ENCODE results near the gene PHETA1.

Gene PHETA1

DNA sequence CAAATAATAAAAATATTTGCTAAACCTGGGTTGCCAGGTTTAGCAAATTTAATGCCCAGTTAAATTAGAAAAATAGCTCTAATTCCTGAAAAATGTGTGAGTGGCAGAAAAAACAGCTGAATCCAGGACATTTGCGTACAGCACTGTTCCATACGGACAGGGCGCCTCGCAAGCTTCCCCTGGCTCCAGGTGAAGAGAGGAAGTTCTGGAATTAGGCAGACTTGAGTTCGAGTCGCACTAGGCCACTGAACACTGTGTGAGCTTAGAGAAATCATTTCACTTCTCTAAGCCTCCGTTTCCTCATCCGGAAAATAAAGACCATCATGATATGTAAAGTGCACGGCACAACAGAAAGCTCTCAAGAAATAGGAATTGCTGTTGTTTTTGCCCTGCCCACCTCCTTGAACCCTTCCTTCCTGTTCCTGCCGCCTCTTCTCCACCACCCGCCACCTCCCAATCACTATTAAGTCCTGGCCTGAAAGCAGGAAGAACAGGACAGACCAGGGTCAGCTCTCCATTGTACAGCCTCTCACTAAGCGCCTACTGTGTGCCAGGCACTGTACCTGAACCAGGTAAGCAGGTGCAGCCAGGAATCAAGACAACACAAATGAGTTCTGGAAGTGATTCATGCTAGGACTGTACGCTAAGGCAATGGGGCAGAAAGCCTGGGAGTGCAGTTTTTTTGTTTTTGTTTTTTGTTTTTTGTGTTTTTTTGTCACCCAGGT is 763 bp upstream of the PHETA1 start:
- no peak for DNase-seq (ENCODE audit: low read depth in 2 of 2)

DNA sequence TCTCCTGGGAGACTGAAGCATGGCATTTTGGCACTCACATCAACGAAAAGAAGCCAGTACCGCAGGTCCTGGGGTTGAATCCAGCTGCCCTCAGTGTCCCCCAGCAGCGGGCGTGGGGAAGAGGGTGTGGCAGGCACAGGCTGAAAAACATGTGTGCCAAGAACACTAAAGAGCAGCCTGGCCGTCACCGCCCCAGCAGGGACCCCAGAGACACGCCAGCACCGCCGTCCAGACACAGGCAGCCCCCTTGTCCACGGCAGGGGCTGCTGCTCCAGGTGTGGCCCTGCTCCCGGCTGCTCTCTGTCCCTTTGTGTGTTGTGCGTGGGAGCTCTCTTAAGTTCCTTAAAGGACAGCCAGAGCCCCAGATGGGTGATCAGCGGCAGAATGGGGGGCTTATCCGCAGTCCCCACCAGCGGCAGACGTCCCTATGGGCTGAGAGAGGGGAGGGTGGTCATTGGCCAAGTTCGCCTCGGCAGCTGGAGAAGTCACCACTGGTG is 556 bp downstream of the PHETA1 start:
- DNase-seq (ENCODE audit: low read depth in 2 of 2), result no peak

DNA sequence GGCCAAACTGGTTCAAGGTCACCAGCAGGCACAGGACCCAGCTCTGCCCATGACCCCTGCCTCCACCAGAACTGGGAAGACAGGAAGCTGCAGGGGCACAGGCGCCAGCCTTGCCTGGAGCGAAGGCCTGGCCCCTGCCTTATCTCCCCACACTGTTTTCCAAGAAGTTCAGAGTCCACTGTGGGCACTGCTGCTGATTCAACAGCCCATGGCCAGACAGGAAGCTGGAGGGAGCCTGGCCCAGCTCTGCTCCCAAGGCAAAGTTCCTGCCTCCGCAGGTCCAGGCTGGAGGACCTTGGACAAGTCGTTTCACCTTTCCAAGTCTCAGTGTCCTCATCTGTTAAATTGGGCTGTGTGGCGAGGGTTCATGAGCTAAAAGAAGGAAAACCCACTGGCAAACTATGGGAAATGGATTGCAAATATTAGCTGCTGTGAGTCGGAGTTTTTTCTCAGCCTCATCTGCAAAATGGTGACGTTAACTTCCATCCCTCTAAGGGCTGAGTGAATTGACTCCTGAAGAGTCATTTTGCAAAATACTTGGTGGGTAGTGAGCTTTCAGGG is 1.2 kb downstream of the PHETA1 start:
- no peak for DNase-seq (ENCODE audit: low read depth in 2 of 2)

DNA sequence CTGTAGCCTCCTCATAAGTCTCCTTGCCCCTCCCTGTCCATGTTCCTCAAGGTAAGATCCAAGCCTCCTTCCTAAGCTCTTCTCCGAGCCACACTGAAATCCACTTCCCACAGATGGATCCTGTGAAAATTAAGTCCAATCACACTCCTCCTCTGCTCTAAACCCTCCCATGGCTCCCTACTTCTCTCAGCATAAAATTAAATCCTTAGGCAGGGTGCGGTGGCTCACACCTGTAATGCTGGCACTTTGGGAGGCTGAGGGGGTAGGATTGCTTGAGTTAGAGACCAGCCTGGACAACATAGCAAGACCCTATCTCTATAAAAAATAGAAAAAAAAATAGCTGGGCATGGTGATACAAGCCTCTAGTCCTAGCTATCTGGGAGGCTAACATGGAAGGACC is 2.3 kb downstream of the PHETA1 start:
- DNase-seq (ENCODE audit: low read depth in 2 of 2), result no peak

DNA sequence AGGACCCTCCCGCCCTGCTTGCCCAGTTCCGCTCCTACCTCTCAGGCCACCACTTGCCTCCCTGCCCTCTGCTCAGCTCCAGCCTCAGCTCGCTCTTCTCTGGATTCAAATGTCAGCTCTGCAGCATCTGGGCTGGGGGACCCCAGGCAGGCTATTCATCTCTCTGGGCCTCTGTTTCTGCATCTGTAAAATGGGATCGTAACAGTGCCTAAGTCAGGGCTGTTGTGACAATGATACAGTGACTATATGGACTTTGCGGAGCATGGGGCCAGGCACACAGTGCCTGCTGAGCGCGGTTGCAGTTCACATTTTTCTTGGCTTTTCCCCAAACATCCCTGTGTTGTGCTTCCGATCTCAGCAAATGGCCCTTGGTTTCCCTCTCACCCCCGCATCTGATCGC is 2.8 kb downstream of the PHETA1 start:
- DNase-seq (ENCODE audit: low read depth in 2 of 2), result no peak

DNA sequence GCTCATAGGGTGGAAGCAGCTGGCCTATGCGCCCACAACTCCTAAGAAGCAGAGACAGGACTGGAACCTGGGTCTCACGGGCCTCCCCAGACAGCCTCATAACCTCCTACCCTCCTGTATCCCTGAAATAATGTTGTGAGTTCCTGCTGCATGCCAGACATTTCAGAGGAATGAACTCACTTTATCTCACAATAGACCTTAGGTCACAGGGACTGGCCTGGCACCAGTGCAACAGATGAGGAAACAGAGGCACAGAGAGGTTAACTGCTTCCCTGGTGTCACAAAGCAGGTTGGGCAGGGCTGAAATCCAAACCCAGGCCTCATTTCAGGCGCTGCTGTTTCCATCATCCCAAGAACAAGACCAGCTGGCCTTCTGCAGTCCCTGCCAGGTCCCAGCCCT is 5.3 kb downstream of the PHETA1 start:
- no peak for DNase-seq (ENCODE audit: low read depth in 2 of 2)

DNA sequence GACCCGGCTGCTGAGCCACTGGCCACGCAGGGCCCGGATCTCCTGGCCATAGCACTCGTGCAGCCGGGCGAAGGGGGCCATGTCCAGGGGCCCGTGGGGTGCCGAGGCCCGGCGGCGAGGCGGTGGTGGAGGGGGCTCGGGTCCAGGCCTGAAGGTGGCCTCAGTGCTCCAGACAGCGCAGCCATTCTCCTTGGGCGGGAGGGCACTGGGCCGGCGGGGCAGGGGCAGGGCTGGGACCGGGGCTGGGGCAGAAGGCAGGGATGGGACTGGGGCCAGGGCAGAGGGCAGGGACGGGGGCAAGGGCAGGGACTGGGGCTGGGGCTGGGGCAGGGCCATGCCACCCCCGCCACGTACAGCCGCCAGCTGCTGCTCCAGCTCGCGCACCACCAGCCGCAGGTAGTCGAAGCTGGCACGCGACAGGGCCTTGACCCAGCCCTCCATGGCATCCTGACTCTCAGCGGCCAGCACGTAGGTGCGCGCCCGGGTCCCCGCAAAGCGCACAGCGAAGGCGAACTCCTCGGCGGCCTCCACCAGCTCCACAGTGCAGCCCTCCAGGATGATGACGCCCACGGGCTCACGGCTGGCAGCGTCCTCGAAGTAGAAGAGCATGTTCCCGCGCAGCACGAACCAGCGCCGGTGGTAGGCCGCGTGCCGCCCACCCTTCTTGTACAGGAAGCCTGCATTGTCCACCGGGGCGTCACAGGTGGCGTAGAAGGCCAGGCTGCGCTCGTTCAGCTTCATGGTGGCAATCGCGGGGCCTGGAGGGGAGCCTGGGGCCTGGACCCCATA is 6.0 kb downstream of the PHETA1 start:
- no peak for DNase-seq (ENCODE audit: low read depth in 2 of 2)

DNA sequence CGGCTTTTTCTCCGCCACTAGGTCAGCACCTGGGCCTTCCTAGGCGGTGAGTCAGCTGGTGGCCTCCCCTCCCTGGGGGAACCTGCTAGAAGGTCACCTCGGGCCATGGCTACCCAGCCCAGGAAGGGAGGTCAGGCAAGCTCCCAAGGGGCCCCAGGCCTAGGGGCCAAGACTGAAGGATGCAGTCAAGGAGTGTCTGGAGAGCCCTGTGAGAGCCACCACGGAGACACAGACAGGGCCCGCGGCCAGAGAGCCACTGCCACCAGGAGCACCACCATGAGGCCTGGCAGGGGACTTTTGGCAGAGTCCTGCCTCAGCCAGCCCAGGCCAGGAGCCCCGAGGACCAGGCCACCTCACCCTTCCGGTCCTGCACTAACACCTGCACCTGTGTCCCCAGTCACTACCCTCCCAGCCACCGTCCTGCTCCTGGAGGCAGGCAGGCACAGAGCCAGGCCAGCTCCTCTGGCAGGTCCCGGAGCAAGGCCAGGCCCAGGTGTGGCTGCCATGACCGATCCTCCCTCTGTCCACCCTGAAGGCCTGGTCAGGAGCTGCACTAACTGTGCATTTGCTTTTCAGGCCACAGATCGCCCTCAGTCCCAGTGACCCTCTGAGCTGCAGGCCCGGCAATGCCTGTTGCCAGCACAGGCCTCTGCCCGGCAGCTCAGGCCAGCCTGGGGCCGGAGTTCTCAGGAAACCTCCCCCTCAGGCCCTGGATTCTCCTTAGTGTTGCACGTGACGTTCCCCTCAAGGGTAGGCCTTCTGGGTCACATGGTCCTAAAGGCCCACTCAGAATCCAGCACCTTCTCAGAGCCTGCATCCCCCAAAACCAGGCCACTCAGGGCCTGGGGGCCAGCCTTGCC is 6.9 kb downstream of the PHETA1 start:
- no peak for DNase-seq (ENCODE audit: low read depth in 2 of 2)

DNA sequence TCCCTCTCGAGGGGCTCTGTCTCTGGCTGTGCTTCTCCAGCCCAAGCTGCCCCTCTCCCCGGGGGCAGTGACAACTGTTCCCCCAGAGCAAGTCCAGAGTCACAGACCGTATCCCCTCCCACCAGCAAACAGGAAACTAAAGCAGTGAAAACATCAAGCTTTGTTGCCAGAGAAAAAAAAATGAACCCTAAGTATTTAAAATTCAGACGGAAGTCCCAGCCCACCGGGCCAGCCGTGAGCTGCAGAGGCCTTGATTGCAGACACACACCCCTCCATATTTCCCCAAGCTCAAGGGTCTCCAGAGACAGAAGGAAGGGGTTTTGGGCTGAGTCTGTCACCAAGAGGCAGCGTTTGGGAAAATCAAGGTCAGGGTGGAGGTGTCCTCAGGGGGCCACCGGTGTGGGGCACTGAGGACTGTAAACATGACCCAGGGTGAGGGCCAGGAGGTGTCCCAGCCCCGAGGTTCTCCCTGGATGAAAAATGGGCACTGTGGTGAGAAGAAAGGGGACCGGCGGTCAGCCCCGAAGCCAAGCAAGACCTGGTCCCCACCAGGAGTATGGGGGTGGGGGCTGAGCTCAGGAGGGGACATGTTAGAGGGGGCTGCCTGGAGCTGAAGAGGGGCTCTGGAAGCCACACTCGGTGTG is 7.7 kb downstream of the PHETA1 start:
- DNase-seq (ENCODE audit: low read depth in 2 of 2), result no peak

DNA sequence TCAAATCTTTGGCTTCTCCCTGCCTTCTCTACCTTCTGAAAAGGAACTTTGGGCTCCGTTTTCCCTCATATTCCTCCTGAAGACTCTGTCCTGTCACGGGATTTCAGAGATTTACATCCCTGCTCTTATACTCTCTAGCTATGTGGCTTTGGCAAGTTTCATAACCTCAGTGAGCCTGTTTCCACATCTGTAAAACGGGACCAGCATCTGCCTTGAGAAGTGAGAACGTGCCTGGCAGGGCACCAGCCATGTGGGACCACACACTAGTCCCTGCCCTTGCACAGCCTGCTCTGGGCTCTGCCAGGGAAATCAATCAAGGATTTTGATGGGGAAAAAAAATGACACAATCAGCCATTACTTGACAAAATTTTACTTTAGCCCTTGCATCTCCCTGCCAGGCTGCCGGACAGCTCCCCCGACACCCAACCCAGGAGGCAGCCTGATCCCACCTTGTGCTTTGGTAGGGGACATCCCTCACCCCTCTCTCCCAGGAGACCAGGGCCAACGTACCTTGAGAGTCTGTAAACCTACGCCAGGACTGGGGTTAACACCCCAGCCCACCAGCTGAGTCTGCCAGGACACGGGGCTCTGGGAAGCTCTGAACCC is 8.5 kb downstream of the PHETA1 start:
- no peak for DNase-seq (ENCODE audit: low read depth in 2 of 2)

DNA sequence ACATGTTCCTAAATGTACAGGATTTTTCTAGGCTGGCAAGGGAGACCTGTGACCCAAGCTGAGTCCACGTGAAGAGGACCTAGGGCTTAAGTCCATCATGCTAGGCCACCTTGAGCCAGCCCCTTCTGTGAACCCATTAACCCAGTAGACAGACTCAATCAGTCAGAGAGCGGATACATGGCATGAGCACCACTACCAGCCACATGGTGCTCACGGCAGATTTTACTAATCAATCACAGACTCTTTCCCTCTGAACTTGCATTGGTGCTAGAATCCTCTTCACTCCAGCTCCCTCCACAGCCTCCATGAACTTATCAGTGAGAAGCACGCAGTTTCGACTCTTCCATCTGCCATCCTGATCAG is 9.0 kb downstream of the PHETA1 start:
- no peak for DNase-seq (ENCODE audit: low read depth in 2 of 2)

DNA sequence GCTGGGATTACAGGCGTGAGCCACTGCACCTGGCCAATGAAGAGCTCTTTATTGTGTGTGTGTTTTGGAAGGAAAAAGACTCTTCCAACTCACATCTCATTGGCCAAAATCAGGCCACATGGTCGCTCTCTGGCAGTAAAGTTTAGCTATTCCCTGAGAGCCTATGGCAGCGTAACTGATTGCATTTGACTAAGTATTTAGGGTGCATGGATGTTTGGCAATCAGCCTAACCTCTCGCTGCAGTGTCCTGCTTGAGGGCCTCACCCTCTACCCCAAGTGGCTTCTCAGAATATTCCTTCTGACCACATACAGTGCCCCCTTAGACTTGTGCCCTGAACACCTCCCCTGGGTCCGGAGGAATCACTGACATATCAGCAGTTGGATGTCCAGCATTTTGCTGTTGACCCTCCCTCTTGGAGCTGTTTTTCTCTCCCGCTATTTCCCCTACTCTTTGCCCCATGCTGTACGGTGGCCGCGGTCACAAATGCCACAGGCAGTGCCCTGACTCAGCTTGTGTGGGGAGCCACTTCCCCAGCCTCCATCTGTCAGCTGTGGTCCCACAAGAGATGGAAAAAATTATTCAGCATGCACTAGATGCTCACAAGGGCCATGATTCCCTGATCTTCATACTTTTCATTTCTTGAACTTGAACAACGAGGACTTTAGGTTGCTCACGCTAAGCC is 9.5 kb downstream of the PHETA1 start:
- DNase-seq (ENCODE audit: low read depth in 2 of 2), result no peak

DNA sequence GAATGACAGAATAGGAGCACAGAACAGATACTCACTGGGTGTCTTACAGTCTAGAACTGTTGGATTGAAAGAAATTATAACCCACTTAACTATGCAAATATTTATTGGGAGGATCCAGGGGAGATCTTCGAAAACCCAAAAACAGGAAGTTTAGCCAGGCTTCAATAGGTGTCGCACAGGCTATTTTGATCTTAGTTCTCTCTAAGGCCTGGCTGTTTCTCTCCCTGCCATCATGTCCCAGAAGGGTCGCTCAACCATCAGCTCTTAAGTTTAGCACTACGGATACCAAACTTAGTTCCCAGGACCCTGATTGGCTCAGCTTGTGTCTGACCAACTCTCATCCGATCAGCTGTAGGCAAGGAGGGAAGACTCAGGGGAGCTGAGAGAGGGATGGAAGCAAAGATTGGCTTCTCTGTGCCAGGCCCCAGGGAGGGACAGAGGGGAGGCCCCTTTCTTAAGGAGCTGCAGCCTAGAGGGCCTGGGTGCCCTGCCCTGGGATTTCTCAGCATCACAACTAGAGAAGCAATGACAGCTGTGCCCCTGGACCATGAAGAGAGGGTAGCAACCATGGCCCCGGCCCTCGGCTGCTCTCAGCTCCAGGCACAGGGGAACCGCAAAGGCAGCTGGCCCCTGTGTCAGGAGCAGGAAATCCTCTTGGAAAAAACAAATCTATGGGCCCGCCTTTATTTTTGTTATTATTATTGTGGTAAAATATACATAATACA is 13.5 kb downstream of the PHETA1 start:
- DNase-seq (ENCODE audit: low read depth in 2 of 2), result no peak

DNA sequence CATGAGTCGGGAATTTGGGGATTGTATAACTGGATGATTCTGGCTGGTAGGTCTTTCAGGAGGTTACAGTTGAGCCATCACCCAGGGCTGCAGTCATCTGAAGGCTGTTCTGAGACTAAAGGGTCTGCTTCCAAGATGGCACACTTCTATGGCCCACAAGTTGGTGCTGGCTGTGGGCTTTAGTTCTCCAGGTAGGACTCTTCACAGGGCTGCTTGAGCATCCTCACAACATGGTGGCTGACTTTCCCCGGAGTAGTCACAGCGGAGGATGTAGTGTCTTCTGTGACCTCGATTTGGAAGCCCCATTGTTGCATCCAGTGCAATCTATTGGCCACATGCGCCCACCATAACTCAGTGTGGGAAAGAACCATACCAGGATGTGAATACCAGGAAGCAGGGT is 14.4 kb downstream of the PHETA1 start:
- DNase-seq (ENCODE audit: low read depth in 2 of 2), result no peak

DNA sequence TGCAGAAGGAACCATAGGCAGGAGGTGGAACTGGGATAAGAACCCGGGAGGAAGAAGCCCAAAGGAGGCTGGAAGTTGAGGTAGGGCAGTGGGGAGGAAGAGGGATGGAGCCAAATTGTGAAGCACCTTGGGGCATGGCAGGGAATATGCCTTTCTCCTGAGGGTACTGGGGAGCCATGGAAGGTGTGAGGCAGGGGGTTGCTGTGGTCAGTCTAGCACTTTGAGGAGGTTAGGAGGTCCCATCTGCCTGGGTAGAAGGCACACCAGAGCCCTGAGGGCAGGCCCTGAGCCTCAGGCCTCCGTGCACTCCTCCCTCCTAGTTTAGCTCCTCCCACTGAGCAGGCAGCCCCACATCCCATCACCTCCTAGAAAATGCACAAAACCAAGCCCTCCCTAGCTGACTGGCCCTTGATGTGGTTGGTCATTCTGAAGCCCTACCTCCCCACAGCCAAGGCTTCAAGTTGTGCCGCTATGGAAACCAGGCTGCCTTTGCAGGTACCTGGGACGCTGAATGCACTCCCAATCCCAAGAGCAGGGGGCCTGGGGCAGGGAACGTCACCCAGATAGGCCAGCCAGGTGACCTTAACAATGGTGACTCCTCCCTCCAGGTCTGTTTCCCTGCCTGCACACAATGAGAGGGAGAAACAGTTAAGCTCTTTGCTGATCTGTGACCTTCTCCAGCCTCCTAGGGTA is 15.1 kb downstream of the PHETA1 start:
- DNase-seq (ENCODE audit: low read depth in 2 of 2), result no peak

DNA sequence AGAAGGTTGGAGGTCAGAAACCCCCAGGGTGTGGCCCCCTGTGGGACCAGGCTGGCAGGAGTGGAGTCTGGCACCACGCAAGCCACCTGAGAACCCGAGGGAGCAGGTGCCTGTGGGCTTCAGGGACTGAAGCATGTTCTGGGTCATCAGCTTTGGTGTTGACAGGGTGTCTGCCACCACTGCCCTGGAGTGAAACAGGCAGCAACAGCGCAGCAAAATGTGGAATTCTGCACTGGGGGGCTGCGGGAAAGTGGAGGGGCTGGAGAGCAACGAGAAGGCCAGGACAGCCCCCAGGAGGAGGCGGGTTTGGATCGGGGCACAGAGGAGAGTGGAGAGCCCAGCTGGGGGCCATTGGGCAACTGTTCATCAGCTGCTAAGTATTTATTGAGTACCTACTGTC is 15.9 kb downstream of the PHETA1 start:
- no peak for DNase-seq (ENCODE audit: low read depth in 2 of 2)

DNA sequence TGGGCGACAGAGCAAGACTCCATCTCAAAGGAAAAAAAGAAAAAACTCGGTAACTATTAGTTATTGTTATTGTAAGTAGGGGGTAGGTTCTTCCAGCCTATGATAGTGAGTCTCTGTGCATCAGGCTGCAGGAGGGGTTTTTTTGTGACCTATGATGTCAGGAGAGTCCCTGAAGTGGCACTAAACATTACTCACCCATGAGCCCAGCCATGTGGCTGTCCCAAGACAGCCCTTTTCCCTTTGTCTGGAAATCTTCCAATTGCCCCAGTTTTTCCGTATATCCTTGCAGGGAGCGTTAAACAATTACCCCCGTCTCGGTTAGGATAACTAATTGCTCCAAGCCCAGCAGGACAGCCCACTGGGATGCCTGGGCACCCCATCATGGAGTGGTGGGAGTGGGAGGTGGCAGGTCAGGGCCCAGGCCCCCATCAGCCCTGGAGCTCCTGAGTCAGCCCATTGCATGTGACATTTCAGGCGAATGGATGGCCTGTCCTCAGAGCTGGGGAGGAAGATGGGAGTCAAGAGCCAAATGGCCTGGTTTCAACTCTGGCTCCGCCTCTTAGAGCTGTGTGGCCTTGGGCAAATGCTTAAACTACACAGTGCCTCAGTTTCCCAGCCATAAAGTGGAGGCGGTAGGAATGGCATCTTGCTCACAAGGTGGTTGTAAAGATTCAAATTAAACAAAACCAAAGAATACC is 16.4 kb downstream of the PHETA1 start:
- no peak for DNase-seq (ENCODE audit: low read depth in 2 of 2)

DNA sequence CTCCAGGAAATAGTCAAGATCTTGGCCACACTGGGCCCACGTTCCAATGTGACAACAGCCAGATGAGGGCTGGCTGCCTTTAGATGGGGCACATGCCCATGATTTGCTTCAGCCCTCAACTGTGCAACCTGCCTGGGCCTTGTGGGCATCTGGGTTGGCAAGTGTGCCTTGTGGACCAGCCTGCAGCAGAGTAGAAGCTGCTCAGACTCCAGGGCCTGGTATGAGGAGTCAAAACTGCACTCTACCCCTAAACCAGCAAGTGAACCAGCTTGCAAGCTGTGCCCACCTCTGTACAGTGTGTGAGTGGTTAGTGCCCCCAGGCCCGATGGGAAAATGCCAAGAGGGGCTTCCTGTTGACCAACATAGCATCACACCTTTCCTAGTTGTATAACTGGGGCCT is 17.9 kb downstream of the PHETA1 start:
- no peak for DNase-seq (ENCODE audit: low read depth in 2 of 2)
